HG03097 (cell line): ENCODE data around the gene C1GALT1.
"Not testable (repeated sequence)": the region's sequence is repeated elsewhere in the genome, so short reads cannot be mapped to it uniquely, and the experiment has no call there.

Source experiments
- ATAC-seq: cut with Tn5 transposase; IDR thresholded peaks from one replicate; pipeline ENCODE4 v1.9.1; 2021; ENCODE audit not compliant: unreplicated experiment, low FRiP score

C1GALT1 gene

DNA sequence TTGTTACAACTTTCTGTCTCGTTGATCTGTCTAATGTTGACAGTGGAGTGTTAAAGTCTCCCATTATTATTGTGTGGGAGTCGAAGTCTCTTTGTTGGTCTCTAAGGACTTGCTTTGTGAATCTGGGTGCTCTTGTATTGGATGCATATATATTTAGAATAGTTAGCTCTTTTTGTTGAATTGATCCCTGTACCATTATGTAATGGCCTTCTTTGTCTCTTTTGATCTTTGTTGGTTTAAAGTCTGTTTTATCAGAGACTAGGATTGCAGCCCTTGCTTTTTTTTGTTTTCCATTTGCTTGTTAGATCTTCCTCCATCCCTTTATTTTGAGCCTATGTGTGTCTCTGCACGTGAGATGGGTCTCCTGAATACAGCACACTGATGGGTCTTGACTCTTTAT is 17.2 kb downstream of the C1GALT1 start:
- not testable (repeated sequence) for ATAC-seq

DNA sequence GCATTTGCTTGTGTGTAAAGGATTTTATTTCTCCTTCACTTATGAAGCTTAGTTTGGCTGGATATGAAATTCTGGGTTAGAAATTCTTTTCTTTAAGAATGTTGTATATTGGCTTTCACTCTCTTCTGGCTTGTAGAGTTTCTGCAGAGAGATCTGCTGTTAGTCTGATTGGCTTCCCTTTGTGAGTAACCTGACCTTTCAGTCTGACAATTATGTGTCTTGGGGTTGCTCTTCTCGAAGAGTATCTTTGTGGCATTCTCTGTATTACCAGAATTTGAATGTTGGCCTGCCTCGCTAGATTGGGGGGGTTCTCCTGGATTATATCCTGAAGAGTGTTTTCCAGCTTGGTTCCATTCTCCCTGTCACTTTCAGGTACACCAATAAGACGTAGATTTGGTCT is 17.9 kb downstream of the C1GALT1 start:
- not testable (repeated sequence) for ATAC-seq

- peak; percentile 96 for ATAC-seq
Observed at GRCh38 chr7:7201578-7202374, 19.4 kb downstream of the C1GALT1 start.

DNA sequence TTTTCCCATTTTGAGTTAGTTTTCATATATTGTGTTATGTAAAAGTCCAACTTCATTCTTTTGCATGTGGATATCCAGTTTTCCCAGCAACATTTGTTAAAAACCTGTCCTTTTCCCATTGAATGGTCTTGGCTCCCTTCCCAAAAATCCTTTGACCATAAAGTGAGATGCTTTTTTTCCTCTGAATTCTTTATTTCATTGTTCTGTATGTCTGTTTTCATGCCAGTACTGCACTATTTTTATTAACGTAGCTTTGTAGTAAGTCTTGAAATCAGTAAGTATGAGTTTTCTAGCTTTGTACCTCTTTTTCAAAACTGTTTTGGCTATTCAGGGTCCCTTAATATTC is 20.0 kb downstream of the C1GALT1 start:
- no peak for ATAC-seq

DNA sequence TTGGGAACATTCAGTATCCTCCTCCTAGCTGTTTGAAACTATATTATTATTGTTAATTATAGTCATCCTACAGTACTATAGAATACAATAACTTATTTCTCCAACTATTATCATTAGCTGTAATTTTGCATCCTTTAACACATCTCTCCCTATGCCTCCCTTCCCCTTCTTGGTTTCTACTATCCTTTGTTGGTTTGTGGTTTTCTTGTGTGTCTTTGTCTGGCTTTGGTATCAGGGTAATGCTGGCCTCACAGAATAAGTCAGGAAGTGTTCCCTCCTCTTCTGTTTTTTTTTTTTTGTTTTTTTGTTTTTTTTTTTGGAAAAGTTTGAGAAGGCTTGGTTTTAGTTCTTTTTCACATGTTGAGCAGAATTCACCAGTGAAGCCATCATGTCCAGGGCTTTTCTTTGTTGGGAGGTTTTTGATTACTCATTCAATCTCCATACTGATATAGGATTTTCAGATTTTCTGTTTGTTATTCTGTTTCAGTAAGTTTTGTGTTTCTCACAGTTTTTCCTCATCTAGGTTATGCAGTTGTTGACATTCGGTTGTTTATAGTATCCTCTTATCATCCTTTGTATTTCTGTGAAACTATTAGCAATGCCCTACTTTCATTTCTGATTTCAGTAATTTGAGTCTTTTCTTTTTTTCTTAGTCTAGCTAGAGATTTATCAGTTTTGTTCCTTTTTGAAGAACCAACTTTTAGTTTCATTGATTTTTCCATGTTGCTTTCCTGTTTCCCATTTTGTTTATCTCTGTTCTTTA is 21.6 kb downstream of the C1GALT1 start:
- no peak for ATAC-seq

DNA sequence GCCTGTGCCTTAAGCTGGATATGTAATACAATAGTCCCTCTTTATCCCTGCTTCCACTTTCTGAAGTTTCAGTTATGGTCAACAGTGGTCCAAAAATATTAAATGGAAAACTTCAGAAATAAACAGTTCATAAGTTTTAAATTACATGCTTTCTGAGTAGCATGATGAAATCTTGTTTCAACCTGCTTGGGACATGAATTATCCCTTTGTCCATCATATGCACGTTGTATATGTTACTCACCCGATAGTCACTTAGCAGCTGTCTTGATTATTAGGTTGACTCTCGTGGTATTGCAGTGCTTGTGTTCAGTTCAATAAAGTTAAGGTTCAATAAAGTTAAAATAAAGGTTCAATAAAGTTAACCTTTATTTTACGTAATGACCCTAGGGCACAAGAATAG is 25.5 kb downstream of the C1GALT1 start:
- ATAC-seq: no peak

- ATAC-seq: no peak
Observed at GRCh38 chr7:7208520-7208919, 26.2 kb downstream of the C1GALT1 start.

- no peak for ATAC-seq
Observed at GRCh38 chr7:7209412-7210050, 27.2 kb downstream of the C1GALT1 start.

DNA sequence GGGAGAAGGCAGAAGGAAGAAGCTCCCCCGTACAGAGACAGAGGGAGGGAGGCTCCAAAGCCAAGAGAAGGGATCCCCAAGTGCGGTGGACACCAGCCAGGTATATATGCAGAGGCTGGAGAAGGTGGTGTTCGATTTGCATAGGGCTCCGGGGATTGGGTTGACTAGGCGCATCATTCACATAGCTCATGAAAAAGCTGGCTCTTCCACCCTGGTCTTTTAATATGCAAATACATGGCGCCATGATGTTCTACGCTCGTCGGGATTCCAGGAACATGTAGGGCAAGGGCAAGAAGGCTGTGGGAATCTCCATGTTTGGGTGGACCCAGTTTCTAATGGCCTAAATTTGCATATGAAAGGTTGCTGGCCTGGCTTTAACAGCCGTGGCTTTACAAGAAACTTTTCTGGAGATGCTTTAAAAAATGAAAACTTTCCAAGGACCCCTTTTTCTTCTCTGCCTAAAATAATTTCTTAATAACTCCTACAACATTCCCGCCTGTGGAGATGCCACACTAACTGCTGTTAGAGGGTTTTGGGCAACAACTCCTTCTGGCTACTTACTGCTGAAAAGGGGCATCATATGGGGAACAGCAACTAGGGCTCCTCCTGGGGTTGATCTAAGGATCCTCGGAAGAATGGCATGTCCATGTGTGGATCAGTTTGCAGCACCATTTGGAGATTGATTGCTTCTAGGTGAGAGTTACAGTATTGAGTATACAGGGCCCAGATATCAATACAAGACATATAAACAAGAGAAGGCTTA is 28.3 kb downstream of the C1GALT1 start:
- no peak for ATAC-seq

DNA sequence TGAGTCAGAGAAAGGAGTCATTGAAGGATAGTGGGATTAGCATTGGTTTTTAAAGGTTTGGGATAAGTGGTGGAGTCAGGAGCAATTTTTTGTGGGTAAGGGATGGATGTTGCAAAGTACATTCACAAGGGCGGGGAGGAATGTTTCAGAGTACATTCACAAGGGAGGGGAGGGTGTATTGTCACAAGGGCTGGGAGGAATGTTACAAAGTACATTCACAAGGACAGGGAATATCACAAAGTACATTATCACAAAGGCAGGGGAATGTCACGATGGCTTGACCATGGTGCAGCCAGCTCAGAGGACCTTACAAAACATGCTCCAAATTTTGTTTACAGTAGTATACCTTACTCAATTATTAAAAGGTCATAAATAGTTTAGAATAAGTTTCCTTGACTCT is 30.3 kb downstream of the C1GALT1 start:
- ATAC-seq: no peak

- no peak for ATAC-seq
Observed at GRCh38 chr7:7214398-7215347, 32.3 kb downstream of the C1GALT1 start.

DNA sequence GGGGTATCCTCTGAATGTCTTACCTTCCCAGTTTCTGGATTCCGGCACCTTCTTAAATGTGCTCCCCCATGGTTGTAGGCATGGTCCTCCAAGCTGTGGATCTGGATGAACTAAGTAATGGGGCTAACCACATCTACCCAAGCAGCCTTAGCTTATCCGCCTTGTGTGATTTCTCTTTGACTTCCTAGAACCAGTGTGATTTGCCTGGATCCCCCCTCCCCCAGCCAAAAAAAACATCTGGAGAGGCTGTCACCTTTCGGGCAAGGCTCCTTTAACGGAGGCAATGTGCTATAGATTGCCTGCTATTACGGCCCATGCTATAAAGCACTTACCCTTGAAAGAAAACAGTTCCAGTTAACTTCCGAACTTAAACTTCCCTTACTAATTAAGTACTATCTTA is 33.9 kb downstream of the C1GALT1 start:
- ATAC-seq: no peak

GRCh38 chr7:7219216-7219615 is 36.9 kb downstream of the C1GALT1 start:
- no peak for ATAC-seq

GRCh38 chr7:7220821-7221220 is 38.5 kb downstream of the C1GALT1 start:
- no peak for ATAC-seq

DNA sequence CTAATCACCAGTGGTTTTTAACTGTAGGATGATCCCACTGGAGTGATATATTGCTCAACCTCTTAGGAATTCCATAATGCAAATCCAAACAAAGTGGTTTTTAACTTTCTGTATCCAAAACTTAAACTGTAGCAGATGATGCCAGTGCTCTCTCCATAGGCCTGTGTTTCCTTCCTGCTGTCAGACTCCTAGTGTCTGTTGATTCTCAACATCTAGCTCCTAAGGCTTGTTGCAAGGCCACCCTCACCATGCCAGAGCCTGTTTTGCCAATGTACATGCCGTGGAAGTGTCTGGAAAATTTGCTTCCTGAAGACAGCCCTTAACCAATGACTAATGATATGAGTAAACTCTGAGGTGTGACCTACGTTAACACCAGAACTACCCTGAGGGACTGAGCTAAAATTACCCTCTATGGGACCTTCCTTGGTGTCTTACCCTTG is 39.3 kb downstream of the C1GALT1 start:
- ATAC-seq: no peak

GRCh38 chr7:7223250-7223649 is 40.9 kb downstream of the C1GALT1 start:
- ATAC-seq: no peak

DNA sequence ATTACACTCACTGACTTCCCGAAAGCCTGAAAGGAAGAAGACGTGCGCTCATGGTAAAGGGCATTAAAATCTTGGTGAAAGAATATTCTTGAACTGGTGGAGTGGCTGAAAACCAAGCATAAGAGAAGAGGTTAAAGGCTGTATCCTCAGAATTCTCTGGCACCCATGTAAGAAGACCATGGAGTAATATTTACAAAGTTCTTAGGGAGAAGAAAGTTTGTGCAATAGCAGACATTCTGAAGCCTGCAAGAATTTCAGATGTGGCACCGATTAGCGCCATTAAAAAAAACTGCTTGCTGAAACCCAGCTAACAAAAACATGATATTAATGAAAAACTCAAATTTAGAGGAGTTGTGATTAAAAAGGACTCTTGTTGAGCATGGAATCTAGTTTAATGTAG is 44.1 kb downstream of the C1GALT1 start:
- no peak for ATAC-seq

GRCh38 chr7:7228472-7228871 is 46.1 kb downstream of the C1GALT1 start:
- no peak for ATAC-seq

- no peak for ATAC-seq
Observed at GRCh38 chr7:7228967-7229366, 46.6 kb downstream of the C1GALT1 start.

DNA sequence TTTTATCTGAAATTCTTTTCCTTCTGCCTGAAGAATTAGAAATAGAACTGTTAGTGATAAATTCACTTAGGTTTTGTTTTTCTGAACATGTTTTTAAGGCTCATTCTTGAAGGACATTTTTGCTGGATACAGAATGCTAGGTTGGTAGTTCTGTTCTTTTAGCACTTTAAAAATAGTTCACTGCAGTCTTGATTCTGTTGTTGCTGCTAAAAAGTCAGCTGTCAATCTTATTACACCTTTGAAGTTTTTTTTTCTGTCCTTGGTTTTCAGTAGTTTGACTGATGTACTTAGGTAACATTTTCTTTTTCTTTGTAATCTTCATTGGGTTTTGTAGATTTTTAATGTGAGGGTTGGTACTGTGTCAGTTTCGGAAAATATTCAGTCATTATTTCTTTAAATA is 48.7 kb downstream of the C1GALT1 start:
- no peak for ATAC-seq
